LoVo (cell line): ENCODE measurements around the gene PCDH9.

Experiments
- DNase-seq: peaks from one replicate; pipeline ENCODE4 v3.0.0-alpha.2; 2016; ENCODE audit warnings: low spot score

Gene PCDH9, protein sequence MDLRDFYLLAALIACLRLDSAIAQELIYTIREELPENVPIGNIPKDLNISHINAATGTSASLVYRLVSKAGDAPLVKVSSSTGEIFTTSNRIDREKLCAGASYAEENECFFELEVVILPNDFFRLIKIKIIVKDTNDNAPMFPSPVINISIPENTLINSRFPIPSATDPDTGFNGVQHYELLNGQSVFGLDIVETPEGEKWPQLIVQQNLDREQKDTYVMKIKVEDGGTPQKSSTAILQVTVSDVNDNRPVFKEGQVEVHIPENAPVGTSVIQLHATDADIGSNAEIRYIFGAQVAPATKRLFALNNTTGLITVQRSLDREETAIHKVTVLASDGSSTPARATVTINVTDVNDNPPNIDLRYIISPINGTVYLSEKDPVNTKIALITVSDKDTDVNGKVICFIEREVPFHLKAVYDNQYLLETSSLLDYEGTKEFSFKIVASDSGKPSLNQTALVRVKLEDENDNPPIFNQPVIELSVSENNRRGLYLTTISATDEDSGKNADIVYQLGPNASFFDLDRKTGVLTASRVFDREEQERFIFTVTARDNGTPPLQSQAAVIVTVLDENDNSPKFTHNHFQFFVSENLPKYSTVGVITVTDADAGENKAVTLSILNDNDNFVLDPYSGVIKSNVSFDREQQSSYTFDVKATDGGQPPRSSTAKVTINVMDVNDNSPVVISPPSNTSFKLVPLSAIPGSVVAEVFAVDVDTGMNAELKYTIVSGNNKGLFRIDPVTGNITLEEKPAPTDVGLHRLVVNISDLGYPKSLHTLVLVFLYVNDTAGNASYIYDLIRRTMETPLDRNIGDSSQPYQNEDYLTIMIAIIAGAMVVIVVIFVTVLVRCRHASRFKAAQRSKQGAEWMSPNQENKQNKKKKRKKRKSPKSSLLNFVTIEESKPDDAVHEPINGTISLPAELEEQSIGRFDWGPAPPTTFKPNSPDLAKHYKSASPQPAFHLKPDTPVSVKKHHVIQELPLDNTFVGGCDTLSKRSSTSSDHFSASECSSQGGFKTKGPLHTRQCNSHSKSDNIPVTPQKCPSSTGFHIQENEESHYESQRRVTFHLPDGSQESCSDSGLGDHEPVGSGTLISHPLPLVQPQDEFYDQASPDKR (N-terminal part only)

GRCh38 chr13:67229481-67230403 is at the start of gene PCDH9:
TSS of gene PCDH9 (minus strand) at chr13:67230336. CDS start at chr13:67228440, 1,896 bp downstream.
- no peak for DNase-seq

DNA sequence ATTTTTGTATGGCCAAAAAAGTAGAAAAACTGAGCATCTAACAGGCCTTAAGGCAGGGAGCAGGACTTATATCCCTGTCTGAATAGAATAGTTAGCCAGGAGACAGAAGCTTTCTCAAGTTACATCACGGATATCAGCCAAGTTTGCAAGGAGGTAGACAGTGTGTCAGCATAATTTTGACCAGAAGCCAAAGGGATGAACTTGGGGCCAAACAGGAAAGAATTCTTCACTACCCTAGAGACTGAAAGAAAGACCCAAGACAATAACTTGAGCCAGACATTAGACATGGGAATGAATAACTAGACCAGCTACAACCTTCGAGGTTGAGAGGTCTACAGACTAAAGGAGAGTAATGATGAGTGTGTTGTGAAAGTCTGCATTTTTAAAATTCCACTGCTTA is 48.1 kb upstream of the PCDH9 start:
- no peak for DNase-seq

- no peak for DNase-seq
Measured at GRCh38 chr13:67277581-67277980, 47.4 kb upstream of the PCDH9 start.

DNA sequence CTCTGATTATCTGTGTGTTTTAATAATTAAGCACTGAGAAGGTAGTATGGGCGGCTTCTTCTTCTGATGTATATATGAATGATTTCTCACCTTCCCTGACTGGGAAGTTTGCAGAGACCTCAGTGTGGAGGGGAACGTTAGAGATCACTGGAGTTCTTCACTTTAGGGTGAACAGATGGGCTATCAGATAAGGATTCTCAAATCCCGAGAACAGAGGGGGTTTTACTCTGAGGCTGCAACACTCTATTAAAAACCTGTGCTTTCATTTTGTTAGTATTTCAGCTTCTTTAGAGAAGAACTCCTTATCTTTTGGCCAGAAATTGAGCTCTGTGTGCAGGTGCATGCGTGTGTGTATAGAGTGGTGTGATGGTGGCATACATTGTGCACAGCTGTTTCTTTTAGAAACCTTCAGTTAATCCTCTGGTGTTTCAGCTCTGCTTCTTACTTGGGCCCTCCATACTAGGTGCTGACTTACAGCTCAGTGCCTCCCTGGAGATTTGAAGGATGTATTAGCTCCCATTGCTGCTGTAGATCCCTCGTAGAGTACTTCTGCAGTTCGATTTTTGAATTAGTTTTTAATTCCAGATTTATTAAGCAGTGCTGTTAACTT is 45.3 kb upstream of the PCDH9 start:
- no peak for DNase-seq

DNA sequence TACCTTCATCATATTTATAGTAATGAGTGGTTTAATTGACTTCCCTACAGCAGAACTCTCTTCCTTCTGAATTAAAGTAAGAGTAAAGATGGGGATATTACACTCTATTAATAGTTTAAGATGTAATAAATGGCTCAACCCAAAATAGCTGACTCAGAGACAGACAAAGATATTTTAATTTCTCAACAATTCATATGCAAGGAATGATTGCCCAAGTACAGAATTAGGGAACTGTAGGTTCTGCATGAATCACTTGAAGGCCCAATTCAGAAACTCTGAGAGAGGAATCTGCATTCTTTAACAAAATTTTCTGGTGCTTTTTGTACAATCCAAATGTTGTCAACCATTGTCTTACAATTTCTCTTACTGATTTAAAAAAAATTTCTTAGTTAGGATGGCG is 42.9 kb upstream of the PCDH9 start:
- no peak for DNase-seq

DNA sequence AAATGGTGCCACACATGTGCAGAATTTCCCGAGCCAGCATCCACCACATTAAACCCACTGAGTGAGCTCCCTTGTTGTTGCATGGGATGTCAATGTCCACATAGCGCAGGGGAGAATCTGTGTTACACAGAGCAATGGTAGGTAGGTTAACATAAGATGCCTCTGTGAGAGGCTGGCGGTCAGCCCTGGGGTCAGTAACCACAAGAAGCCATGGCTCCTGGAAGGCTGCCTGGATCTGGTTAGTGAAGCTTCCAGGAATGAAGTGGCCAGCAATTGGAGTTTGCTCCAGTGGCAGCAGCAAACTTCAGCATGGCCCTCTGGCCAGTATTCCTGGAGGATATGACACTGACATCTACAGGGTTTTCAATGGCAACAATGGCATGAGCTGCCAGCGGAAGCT is 37.0 kb upstream of the PCDH9 start:
- DNase-seq: no peak

DNA sequence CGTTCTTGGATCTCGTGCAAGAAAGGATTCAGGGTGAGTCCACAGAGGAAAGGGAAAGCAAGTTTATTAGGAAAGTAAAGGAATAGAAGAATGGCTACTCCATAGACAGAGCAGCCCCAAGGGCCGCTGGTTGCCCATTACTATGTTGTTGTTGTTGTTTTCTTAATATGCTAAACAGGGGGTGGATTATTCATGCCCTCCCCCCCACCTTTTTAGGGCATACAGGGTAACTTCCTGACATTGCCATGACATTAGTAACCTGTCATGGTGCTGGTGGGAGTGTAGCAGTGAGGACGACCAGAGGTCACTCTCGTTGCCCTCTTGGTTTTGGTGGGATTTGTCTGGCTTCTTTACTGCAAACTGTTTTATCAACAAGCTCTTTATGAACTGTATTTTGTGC is 29.1 kb upstream of the PCDH9 start:
- no peak for DNase-seq

DNA sequence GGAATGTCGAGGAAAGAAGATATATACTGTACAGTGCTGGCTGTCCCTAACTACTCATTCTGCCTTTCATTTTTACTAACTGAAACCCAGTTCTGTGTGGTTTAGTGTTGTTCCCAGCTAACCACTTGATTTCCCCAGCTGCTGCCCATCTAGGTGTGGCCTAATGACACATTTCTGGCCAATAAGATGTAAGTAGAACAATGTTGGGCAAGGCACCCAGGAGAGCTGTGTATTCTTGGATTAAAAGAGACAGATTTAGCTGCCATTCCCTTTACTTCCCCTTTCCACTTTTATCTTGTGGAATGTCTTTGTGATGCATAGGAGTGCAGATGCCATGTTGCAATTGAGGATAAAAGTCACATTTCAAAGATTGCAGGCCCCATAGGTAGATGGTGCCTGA is 28.3 kb upstream of the PCDH9 start:
- no peak for DNase-seq

- DNase-seq: no peak
Measured at GRCh38 chr13:67238861-67239260, 8.7 kb upstream of the PCDH9 start.

- peak; percentile 25 for DNase-seq
Measured at GRCh38 chr13:67238277-67238859, 8.2 kb upstream of the PCDH9 start.

- no peak for DNase-seq
Measured at GRCh38 chr13:67235265-67235664, 5.1 kb upstream of the PCDH9 start.

- no peak for DNase-seq
Measured at GRCh38 chr13:67232384-67232783, 2.2 kb upstream of the PCDH9 start.

DNA sequence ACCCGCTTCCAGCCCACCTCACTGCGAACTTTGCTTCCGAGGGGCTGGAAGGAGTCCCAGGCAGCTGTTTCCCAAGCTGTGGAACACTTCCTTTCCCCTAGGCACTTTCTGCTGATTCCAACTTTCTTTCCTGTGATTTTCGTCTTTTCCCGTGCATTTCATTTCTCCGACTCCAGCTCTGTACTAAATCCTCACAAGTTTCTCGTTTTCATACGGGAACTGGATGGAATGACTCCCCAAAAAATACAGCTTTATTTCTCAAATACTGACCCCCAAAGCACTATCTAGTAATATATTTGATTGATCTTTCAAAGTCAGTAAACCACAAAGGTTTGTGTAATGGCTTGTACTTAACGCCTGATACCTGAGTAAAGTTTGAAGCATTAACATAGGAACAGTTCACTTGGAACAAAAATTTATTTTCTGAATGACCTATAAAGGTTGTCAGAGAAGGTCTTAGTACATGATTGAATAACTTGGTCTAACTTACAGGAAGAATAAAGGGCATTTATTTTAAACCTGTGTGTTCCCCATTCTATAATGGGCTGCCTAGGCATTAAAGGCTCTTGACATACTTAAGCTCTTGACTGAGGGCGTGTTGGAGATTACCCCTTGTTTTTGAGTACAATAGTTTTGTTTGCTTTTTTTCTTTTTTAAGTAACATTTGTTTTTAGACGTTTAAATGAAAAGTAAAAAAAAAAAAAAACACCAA is 1.3 kb upstream of the PCDH9 start:
- DNase-seq: no peak

DNA sequence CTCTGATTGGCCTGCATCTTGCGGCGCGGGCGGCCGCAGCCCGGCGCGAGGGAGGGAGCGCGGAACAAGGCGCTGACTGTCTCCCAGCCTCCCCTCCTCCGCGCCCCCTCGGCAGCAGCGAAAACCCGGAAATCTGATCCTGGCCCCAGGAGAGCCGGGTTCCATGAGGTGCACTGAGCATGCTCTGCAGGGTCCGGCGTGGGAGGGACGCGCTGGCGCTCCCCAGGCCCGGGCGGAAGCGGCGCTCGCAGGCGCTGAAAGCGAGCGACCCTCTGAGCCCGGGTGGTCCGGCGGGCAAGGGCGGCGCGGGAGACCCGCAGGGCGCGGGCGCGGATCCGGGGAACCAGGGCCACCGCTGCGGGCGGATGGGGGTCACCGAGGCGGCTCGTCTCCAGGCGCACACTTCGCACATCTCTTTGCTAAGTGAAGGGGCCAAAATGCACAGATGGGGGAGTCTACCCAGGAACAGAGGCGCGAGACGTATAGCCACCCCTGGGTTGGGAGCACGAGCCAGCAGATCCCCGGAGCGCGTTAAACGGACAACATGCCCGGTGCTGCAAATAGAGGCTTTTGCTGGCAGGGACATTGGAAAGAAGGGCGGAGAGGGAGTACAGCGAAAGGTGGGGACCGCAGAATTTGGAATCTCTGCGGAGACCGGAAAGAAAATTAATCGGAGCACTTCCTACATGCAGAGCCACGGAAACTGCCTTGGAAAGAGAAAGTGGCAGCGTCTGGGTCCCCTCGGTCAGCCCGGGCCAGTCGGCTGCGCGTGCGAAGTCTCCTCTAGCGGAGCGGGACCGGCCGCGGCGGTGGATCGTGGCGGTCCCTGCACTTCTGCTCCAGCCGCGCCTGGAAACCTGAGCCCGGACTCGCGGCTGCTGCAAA is 510 bp upstream of the PCDH9 start:
- DNase-seq: no peak

DNA sequence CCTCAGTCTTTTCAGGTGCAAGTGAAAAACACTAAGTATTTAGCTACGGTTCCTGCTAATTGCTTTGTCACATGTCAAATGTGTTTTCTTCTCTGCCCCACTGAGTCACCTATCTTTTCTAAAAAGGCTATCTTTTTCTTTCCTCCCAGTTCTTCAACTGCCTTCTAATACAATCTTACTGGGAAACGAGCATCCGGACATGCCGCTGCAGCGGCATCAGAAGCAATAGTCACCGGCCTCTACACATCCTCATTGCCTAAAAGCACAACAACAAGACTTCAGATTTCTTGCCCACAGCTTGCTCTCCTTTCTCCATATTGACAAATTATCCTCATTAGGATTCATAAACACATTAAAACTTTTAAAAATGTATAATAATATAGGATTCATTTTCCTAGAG is 1.2 kb downstream of the PCDH9 start:
- DNase-seq: no peak

- DNase-seq: no peak
Measured at GRCh38 chr13:67228031-67228430, 2.1 kb downstream of the PCDH9 start.

GRCh38 chr13:67227131-67227983 is 2.8 kb downstream of the PCDH9 start:
- no peak for DNase-seq

DNA sequence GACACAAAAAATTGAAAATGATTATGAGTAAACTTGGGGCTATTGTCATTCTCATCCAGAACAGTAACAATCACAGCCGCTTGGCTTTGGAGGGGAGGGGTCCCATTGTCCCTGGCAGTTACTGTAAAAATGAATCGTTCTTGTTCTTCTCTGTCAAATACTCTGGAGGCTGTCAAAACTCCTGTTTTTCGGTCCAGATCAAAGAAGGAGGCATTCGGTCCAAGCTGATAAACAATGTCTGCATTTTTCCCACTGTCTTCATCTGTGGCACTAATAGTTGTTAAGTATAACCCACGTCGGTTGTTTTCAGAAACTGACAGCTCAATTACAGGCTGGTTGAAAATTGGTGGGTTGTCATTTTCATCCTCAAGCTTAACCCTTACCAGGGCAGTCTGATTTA is 3.4 kb downstream of the PCDH9 start:
- no peak for DNase-seq
